WI38 (cell line): ENCODE results near the gene ARHGAP27.
A peak's percentile ranks its signal among the peaks of the same experiment; 100 is the strongest.

ENCODE experiments used
- H3K4me3 ChIP-seq: 2 replicates; pipeline ENCODE4 v1.5.1; 2011; ENCODE audit warnings: low read depth, mild to moderate bottlenecking, control low read depth, low read length
- TF ChIP-seq, protein P1 (sequence below): IDR thresholded peaks from 2 replicates; pipeline ENCODE4 v1.5.1; 2012; ENCODE audit warnings: low read depth, mild to moderate bottlenecking, control low read depth, low read length

The ARHGAP27 gene

DNA sequence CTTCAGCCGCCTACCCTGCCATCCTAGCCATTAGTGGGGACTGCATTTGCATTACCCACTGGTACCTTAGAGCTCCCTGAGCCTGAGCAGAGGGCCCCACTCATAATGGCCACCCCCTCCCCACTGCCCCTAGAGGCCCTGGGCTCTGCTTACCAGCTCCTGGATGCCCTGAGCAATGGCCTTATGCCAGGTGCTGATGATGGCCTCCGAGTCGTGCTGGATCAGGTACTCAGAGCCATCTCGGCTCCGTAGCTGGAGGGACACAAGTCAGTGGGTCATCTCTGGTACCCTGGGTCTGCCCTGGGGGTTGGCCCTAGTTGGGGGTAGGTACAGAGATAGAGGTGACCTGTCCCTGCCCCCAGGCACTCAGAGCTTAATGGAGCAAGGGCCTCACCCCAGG lies 34.9 kb downstream of the ARHGAP27 start:
- TF ChIP-seq, protein P1, sequence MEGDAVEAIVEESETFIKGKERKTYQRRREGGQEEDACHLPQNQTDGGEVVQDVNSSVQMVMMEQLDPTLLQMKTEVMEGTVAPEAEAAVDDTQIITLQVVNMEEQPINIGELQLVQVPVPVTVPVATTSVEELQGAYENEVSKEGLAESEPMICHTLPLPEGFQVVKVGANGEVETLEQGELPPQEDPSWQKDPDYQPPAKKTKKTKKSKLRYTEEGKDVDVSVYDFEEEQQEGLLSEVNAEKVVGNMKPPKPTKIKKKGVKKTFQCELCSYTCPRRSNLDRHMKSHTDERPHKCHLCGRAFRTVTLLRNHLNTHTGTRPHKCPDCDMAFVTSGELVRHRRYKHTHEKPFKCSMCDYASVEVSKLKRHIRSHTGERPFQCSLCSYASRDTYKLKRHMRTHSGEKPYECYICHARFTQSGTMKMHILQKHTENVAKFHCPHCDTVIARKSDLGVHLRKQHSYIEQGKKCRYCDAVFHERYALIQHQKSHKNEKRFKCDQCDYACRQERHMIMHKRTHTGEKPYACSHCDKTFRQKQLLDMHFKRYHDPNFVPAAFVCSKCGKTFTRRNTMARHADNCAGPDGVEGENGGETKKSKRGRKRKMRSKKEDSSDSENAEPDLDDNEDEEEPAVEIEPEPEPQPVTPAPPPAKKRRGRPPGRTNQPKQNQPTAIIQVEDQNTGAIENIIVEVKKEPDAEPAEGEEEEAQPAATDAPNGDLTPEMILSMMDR, result no peak
- H3K4me3 ChIP-seq, result no peak overlapping the region

DNA sequence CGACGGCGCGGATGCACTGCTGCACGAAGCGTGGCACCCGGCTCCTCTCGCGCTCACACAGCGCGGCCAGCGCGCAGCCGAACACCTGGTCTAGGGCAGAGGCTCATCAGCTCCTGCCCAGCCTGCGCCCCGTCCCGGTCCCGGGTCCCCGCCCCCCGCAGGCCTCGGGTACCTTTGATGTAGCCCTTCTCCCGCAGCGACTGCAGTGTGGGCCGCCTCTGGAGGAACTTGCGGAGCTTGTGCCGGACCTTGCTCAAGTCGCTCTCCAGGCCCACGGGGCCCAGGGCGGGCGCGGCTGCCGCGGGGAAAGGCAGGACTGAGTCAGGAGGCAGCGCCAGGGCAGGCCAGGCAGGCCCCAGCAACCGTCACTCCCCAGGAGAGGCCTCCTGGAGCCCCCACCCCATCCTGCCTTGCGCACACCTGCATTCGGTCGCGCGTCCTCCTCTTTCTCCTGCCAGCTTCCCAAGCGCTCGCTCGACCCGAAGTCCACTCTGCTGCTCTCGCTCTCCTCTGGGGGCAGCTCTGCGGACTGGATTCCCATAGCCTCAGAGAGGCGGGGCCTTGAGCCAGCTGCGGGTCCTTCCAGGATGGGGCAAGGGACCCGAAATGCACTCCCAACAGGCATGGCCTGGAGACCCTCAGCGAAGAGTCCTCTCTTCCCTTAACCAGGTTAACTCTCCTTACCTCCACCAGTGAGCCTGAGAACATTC lies 36.0 kb downstream of the ARHGAP27 start:
- TF ChIP-seq, protein P1, result no peak
- H3K4me3 ChIP-seq, result no peak overlapping the region

DNA sequence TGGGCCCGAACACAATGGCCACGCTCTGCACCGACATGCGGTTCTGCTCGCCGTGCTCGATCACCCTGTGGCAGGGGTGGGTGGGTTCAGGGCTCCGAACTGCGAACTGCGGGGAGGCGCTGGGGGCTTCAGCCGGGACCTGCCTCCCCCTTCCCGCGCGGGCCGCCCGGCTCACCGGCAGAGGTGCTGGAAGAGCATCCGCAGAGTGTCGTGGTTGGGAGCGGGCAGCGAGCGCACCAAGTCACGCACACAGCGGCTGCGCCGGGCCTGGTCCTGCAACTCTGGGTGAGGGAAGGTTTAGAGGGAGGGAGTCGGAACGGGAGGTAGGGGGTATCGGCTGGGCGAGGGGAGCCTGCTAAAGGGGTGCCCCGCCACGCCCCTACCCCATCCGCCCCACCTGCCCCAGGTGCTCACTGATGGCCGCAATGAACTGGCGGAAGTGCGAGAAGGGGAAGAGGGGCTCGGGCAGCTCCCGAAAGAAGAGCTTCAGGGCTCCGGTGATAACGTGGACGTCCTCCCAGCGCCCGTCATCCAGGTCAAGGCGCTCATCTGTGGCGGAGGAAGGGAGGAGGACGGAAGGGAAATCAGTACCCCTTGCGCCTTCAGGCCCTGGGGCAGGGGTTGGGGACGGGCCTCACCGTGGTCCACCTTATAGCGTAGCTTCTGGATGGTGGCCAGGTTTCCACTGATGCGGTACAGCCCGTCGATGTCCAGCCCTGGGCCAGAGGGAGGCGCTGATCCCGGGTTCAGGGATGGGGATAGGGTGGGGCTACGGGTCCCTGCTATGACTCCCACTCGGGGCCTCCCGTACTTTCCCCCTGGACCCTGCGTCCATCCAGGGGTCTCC lies 36.9 kb downstream of the ARHGAP27 start:
- H3K4me3 ChIP-seq, result peak overlapping the region; percentile 27; the same call in 1 of the 2 replicates
- TF ChIP-seq, protein P1, result no peak

DNA sequence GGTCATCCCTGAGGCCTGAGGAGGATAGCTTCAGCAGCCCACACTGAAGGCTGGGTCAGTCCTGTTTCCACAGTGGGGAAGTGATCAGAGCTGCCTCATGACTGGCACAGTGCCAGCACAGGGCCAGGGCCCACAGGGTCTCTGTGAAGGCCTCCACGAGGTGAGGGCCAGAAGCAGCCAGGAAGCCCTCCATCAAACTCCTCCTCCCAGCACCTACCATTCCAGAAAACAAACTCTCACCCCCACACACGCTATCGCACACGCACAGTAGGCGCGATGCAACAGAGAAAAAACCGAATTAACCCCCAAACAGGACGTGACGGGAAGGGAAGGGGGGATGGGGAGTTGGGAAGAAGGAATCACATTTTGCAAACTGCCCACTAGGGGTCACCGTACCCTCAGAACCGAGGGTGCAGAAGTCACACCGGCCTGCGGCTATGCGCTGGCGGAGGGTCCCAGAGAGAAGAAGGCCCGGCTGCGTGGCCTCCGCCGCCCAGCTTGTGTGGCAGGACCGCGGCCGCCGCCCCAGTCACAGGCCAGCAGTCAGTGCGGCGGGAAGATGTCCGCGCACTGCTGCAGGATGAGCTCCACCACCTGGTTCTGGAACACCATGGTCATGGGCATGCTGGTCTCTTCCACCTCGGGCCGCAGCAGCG lies 37.6 kb downstream of the ARHGAP27 start:
- TF ChIP-seq, protein P1, result peak; percentile 64
- peak overlapping the region; percentile 27; the same call in 1 of the 2 replicates for H3K4me3 ChIP-seq

DNA sequence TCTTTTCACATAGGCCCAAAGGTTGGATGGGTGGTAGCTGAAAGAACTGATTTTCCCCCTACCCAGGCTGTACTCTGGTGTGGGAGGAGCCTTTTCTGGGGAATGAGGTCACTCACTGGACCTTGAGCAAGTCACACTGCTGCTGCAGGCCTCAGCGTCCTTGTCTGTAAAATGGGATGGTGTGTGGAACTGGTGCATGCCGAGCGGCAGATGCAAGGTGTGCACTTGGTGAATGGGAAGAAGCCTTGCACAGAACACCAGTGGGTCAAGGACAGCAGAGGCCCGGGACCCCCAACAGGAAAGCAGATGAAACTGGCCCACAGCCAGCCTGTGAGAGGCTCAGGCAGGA lies 38.1 kb downstream of the ARHGAP27 start:
- TF ChIP-seq, protein P1, result no peak
- no peak overlapping the region for H3K4me3 ChIP-seq

DNA sequence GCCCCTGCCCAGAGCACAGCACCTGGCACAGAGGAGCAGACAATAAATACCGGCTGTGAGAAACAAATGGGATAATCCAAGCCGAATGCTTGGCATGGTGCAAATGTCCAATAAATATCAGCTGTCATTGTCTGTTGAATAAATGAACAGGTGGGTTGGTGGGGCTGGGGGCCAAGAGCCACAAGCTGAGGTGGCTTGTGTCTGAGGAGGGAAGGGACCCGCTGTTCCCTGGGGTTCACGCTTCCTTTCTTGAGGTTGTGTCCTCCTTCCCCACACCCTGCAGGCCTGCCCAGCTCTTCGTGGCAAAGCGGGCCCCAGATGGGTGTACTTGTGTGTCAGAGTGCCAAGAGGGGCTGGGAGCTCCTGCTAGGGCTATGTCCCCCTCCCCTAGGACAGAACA lies 38.6 kb downstream of the ARHGAP27 start:
- TF ChIP-seq, protein P1, result no peak
- H3K4me3 ChIP-seq, result no peak overlapping the region

DNA sequence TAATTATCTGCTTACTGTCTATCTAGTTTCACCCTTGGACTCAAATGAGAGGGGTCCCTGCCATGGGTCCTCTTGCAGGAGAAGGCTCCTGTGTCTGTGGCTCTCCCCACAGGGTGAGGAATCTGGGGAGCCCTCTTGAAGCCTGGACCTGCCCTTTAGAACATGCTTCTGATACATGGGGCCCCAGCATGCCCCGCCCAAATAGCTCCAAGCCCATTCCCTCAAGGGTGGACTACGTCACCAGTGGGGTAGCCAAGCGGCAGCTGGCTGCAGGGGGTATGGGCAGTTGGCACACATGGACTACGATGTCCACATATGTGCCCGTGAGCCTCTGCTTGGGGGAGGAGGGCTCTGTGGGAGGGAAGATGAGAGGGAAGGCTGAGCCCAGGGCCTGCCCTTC lies 39.3 kb downstream of the ARHGAP27 start:
- no peak overlapping the region for H3K4me3 ChIP-seq
- TF ChIP-seq, protein P1, result no peak
